HG02678 (cell line): Measurements from ENCODE around the gene NCOA1.
"Not testable (repeated sequence)": the region's sequence is repeated elsewhere in the genome, so short reads cannot be mapped to it uniquely, and the experiment has no call there.

Source experiments
- ATAC-seq: cut with Tn5 transposase; IDR thresholded peaks from one replicate; pipeline ENCODE4 v1.9.1; 2021; ENCODE audit warnings: mild to moderate bottlenecking, moderate library complexity; ENCODE audit not compliant: unreplicated experiment

NCOA1 gene

GRCh38 chr2:24505534-24506275 lies 14.7 kb downstream of the NCOA1 start:
- ATAC-seq, result no peak

DNA sequence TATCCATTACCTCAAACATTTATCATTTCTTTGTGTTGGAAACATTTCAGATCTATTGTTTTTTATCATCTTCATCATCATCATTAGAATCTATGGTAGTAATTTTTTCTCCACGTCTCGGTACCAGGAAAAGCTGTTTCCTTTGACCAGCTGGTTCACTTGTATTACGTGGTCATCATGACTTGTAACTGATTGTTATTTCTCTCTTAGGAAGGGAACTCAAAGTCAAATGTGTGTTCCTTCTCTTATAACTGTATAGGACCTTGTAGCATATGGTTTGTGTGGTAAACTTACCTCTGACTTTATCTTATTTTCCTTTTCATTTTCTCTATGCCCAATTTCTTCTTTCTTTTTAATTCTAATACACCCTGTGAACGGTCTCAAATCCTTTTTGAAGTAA lies 16.5 kb downstream of the NCOA1 start:
- ATAC-seq, result no peak

DNA sequence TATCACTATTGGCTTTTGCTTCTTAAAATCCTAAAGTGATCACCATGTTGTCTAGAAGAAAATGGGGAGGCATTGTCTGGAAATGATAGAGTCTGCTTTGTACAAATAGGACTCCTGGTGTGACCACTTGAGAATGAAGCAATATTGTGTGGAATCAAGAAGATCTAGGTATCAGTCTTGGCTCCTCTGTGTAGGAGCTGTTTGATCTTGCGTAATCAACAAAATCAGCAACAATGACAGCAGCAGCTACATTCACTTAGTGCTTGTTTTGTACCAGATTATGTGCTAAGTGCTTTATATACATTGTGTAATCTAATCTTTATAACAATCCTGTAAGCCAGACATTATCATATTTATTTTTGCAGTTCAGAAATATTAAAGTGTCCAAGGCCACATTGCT lies 17.8 kb downstream of the NCOA1 start:
- ATAC-seq, result no peak

DNA sequence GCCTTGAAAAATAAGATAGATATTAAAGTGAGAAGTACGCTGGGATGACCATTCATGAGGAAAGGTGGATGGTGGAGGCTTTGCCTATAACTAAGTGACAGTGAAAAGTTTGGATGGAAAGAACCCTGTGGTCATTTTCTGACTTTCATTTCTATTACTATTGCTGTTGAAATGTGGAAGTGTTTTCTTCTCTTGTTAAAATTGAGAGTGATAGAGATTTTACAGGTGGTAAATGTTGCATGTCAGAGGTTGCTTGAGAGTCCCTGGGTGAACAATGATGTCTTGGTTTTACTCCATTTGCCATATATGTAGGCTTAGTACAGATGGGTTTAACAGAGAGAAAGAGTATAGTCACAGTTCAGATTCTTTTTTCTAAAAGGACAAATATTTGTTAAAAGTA lies 18.4 kb downstream of the NCOA1 start:
- peak; percentile 84 for ATAC-seq

- peak; percentile 59 for ATAC-seq
Measured at GRCh38 chr2:24509840-24510239, 18.8 kb downstream of the NCOA1 start.

GRCh38 chr2:24510771-24511170 lies 19.7 kb downstream of the NCOA1 start:
- ATAC-seq, result no peak

GRCh38 chr2:24511198-24511597 lies 20.1 kb downstream of the NCOA1 start:
- ATAC-seq, result no peak

DNA sequence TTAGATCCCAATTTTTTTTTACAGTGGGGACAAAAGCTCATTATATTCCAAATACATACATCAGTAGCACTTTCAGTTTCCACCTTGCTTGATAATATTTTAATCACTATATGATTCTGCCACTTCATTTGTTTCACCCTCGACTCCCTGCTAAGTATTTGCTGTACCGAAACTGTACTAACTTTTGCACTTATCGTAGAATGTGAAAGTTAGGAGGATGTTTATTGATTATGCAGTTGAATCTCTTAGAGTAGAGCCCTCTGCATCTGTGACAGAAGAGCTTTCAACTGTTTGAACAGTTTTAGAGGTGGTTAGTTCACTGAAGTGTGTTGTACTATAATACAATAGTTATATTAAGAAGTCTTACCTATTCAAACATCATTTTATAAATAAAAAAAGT lies 20.8 kb downstream of the NCOA1 start:
- ATAC-seq, result no peak

DNA sequence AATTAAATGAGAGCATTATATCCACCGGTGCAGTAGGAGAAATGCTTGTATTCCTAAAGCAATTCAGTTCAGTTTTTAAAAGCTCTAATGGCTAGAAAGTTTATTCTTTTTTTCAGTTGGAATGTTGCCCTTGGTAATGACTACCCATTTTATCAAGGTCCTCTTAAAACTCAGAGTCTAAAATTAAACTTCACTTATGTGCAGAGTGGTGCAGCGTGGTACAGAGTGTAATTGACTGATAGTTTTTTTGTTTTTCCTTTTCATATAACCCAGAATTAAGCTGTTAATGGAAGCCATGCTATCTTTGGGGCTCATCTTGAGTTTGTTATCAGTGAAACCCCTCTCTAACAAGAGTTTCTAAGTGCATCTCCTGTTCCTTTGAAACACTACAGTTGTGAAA lies 21.4 kb downstream of the NCOA1 start:
- ATAC-seq, result no peak

DNA sequence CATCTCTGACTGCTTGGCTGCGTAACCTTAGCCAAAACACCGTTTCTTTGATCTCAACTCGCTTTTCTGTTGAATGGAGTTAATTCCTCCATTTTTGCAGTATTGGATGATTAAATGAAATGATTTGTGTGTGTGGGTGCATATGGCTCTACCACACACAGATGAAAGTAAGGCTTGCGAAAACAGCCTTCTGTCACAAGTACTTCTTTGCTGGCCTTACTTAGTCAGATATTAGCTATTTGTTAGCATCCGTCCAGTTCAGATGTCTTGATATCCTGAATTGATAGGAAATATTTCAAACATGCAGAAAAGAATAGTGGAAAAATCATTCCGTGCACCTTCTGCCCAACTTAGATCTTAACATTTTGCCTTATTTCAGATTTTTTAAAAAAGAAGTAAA lies 21.8 kb downstream of the NCOA1 start:
- no peak for ATAC-seq

- ATAC-seq, result no peak
Measured at GRCh38 chr2:24513281-24514071, 22.4 kb downstream of the NCOA1 start.

- no peak for ATAC-seq
Measured at GRCh38 chr2:24514820-24515219, 23.8 kb downstream of the NCOA1 start.

DNA sequence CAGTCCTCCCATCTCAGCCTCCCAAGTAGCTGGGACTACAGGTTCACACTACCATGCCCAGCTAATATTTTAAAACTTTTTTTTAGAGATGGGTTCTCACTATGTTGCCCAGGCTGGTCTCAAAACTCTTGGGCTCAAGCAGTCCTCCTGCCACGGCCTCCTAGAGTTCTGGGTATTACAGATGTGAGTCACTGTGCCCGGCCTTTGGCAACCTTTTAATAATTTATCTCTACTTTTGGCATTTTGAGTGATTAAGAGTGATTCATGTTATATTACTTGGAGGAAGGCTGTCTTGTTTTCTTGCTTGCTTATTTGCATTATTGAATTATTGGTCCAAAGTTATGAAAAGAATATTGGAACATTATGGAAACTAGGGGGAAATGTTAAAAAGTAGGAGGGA lies 24.3 kb downstream of the NCOA1 start:
- no peak for ATAC-seq

- no peak for ATAC-seq
Measured at GRCh38 chr2:24515831-24516230, 24.8 kb downstream of the NCOA1 start.

GRCh38 chr2:24517247-24517646 lies 26.2 kb downstream of the NCOA1 start:
- no peak for ATAC-seq

DNA sequence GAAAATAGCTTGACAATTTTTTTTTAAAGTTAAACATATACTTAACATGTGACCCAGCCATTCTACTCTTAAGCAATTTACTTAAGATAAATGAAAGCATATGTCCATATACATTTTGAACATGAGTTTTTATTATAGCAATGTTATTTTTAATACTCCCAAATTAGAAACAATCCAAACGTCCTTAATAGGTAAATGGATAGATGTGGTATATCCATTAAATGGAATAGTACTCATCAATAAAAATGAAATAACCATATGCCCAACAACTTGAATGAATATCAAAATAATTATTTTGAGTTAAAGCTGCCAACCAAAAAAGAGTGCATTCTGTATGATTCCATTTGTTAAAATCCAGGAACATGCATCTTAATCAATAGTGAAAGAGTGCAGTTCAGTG lies 29.1 kb downstream of the NCOA1 start:
- no peak for ATAC-seq

DNA sequence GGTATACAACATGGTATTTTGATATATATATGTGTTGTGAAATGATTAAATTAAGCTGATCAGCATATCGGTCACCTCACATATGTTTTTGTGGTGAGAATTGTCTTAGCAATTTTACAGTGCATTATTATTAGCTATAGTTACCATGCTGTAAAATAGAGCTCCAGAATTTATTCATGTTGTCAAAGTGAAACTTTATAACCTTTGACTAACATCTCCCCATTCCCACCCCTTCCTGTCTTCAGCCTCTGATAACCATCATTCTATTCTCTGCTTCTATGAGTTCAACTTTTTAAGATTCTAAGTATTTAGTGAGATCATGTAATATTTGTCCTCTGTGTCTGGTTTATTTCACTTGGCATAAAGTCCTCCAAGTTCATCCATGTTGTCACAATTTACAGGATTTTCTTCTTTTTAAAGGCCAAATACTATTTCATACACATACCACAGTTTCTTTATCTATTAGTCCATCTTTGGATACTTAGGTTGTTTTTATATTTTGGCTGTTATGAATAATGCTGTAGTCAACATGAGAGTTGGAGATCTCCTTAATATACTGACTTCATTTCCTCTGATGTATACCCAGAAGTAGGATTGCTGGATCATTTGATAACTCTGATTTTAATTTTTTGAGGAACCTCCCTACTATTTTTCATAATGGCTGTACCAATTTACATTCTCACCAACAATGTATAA lies 30.3 kb downstream of the NCOA1 start:
- no peak for ATAC-seq

- ATAC-seq, result no peak
Measured at GRCh38 chr2:24521975-24522639, 31.1 kb downstream of the NCOA1 start.

DNA sequence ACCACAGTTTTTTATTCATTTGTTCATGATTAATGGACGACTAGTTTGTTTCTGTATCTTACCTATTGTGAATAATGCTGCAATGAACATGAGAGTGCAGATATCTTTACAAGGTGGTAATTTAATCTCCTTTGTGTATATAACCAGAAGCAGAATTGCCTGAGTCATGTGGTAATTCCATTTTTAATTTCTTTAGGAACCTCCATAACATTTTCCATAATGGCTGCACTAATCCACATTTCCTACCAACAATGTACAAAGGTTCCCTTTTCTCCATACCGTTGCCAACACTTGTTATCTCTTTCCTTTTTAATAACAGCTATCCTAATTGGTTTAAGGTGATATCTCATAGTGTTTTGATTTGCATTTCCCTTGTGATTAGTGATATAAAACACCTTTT lies 36.5 kb downstream of the NCOA1 start:
- no peak for ATAC-seq

DNA sequence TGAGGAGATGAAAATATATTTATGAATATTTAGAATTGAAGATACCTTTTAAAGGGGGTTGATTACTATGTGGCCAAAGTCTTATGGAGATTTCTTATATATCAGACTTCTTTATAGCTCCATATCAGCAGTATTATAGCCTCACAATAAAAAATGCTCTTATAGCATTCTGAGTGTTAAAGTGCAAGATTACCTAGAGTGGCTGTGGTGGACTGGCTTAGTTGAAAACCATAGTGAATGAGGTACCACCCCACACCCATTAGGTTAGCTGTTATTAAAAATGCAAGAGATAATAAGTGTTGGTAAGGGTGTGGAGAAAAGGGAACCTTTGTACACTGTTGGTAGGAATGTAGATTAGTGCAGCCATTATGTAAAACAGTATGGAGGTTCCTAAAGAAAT lies 39.7 kb downstream of the NCOA1 start:
- ATAC-seq, result no peak

GRCh38 chr2:24531610-24532009 lies 40.6 kb downstream of the NCOA1 start:
- ATAC-seq, result not testable (repeated sequence)
